HG03097 (cell line): ENCODE data around the gene RADX.

ENCODE experiments used
- ATAC-seq: cut with Tn5 transposase; IDR thresholded peaks from one replicate; pipeline ENCODE4 v1.9.1; 2021; ENCODE audit not compliant: unreplicated experiment, low FRiP score

The RADX gene

GRCh38 chrX:106684207-106684606 lies 72.4 kb downstream of the RADX start:
- ATAC-seq: no peak

DNA sequence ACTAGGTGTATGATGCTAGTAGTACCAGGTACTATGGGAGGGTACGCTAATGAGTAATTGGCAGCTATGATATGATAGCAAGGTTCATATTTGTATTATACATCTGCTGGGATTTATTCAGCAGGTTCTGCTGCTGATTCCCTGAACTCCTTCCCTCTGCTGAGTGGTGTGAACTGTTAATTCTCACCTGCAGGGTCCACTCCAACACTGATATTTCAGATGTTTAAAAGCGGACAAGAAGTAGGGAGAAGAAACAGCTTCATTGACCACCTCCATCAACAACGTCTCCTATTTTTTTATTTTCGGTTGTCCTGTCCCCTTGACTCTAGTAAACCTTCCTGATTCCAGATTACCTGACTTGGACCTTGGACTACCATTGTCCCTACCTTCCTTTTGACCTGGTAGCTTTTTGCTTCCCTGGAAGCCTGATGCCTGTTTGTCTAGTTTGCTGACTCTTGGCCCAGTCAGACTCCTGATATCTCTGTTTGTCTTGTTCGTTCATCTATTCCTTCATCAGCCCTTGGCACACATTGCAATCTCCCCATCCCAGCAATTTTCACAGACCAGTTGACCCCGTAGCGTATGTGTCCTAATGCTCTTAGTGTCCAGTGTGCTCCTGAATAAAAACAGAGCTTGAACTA lies 80.8 kb downstream of the RADX start:
- ATAC-seq: no peak

GRCh38 chrX:106696502-106696901 lies 84.7 kb downstream of the RADX start:
- ATAC-seq: no peak

- no peak for ATAC-seq
Measured at GRCh38 chrX:106698693-106699092, 86.9 kb downstream of the RADX start.

- ATAC-seq: no peak
Measured at GRCh38 chrX:106702636-106703035, 90.9 kb downstream of the RADX start.

GRCh38 chrX:106706466-106706865 lies 94.7 kb downstream of the RADX start:
- ATAC-seq: no peak

DNA sequence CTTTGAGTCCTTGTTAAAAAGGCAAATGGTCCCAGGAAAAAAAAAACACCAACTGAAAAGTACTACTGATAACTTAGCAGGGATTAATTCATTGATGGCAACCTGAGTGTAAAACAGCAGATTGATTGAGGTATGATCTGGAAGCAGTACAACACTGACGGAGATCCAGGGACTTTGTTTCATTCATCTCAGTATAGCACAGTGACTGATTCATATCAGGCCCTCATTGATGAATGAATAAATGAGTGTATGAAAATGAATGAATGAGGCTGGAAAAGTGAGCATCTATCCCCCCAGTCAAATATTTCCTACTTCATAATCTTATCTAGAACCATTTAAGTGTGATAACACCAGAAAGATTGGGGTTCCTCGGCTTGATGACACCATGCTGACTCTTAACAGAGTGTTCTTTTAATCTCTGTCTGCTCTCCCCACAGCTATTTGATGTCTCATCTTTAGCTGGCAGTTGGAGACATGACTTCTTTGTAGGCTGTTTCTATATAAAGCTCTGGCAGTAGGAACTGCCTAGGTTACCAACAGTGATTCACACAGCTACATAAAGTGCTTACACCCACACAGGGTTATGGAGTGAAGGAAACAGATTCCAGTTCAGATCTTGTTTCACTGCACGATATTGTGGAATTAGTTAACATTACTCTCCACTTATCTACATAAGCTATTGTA lies 96.1 kb downstream of the RADX start:
- no peak for ATAC-seq

- ATAC-seq: no peak
Measured at GRCh38 chrX:106710771-106711170, 99.0 kb downstream of the RADX start.

GRCh38 chrX:106711375-106711774 lies 99.6 kb downstream of the RADX start:
- ATAC-seq: no peak

- no peak for ATAC-seq
Measured at GRCh38 chrX:106716004-106716403, 104.2 kb downstream of the RADX start.

DNA sequence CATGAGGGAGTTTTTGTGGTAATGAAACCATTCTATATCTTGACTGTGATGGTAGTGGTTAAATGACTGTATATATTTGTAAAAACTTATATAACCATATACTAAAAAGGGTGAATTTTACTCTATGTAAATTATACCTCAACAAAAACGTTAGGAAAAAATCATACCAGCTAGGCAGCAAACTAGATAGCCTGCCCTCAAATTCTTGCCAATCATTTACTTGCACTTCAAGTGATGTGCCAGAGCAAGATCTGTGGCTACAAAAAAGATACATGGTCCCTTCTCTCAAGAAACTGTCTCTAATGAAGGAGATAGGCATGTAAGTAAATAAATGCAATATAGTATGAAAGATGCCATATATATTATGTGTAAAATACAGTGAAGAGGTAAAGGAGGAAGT lies 104.7 kb downstream of the RADX start:
- no peak for ATAC-seq

DNA sequence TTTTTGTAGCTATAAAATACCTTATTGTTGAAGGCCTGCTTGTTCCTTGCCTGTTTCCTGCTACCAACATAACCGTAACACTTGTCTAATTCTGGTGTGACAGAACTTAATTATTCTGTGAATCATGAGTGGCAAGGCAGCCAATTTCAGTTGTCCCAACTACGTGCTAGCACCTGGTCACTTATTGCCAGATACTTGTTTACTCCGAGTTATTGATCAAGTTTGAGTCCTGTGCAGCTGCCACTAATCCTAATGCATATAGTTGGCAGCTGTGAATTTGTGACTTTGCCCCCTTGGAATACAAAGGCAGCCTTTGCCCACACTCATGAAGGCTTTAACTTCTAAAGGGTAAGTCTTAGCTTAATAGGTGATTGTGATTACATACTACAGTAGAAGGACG lies 106.9 kb downstream of the RADX start:
- no peak for ATAC-seq

- ATAC-seq: no peak
Measured at GRCh38 chrX:106725931-106726330, 114.2 kb downstream of the RADX start.

- no peak for ATAC-seq
Measured at GRCh38 chrX:106726485-106727437, 115.0 kb downstream of the RADX start, which contains the start of gene RNF128. RNF128 (plus strand) TSS chrX:106726701; CDS start chrX:106726914, 213 bp downstream.

DNA sequence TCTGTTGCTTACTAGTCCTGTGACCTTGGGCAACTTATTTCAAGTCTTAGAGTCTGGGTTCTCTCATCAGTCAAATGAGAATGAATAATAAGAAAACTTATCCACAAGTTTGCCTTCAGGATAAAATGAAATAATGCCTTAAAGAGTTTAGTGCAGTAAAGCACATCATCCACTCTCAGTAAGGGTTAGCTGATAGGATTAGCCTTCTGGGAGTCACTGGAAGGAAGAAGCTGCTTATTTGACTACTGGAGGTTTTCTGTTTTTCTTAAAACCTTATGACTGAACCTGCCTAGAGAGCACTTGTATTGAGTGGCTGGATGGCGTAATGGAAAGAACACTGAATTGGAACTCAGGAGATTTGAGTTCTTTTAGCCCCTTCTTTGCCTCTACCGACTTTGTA lies 116.6 kb downstream of the RADX start:
- no peak for ATAC-seq
